H1 (cell line): Measurements from ENCODE around the gene BBS7. TPM values are rescaled to one million over a fixed set of nuclear protein-coding genes. Genes with fewer than 3 reads are reported as not detected.

ENCODE experiments used
- CTCF ChIA-PET: fragments of 300-600 bp; sonication (Branson Sonifier 250); formaldehyde crosslinking; loops from one replicate; lab custom pipeline; 2021; ENCODE audit not compliant: partially characterized antibody; lab: Charles Lee
- POLR2A ChIA-PET: fragments of 300-600 bp; sonication (Branson Sonifier 250); formaldehyde crosslinking; loops from one replicate; lab custom pipeline; 2021; ENCODE audit warnings: inconsistent platforms; ENCODE audit not compliant: partially characterized antibody; lab: Charles Lee
- DNase-seq, 2 experiments: peaks; one replicate each; pipeline versions ENCODE4 v3.0.0 to v3.0.0-alpha.2; 2010 to 2022; ENCODE audit warnings: low spot score in 2 of 2, low read depth in 1 of 2, mixed read lengths in 1 of 2
- FAIRE-seq: peaks from 2 replicates; lab custom pipeline; 2011; peaks lifted over from hg19 to GRCh38; lab: Jason Lieb, UNC
- H2AFZ ChIP-seq: 2 replicates; pipeline ENCODE4 v1.8.1; 2012; ENCODE audit warnings: low read length, inconsistent platforms
- H2AK5ac ChIP-seq: 2 replicates; pipeline ENCODE4 v1.6.1; 2013; ENCODE audit warnings: low read depth, low read length
- H2BK120ac ChIP-seq: replicated peaks from 2 replicates; pipeline ENCODE3; 2013; ENCODE audit warnings: low read depth, low read length, inconsistent platforms
- H2BK12ac ChIP-seq: 2 replicates; pipeline ENCODE4 v1.6.1; 2013; ENCODE audit warnings: low read depth, low read length
- H2BK15ac ChIP-seq: 2 replicates; pipeline ENCODE4 v1.6.1; 2013; ENCODE audit warnings: low read length
- H2BK20ac ChIP-seq: 2 replicates; pipeline ENCODE4 v1.6.1; 2013; ENCODE audit warnings: low read length
- H2BK5ac ChIP-seq: 2 replicates; pipeline ENCODE4 v1.6.1; 2013; ENCODE audit warnings: low read depth, low read length
- H3K14ac ChIP-seq: 2 replicates; pipeline ENCODE4 v1.6.1; 2013; ENCODE audit warnings: inconsistent platforms; ENCODE audit not compliant: insufficient read length
- H3K18ac ChIP-seq: 2 replicates; pipeline ENCODE4 v1.6.1; 2013; ENCODE audit warnings: low read length; ENCODE audit errors: extremely low read depth
- H3K23ac ChIP-seq: 2 replicates; pipeline ENCODE4 v1.6.1; 2013; ENCODE audit warnings: inconsistent platforms; ENCODE audit not compliant: insufficient read length
- H3K23me2 ChIP-seq: 2 replicates; pipeline ENCODE4 v1.6.1; 2013; ENCODE audit warnings: low read depth, low read length
- H3K27ac ChIP-seq: 2 replicates; pipeline ENCODE4 v1.6.1; 2011; ENCODE audit warnings: low read depth, low read length, inconsistent platforms
- H3K27me3 ChIP-seq, 4 experiments: replicated peaks in 1 of 4; 1 replicate in 1 of 4; 2 replicates in 3 of 4; pipeline versions ENCODE4 v1.6.1 to v1.8.1; 2011 to 2013; ENCODE audit warnings: low read length in 3 of 4, mild to moderate bottlenecking in 3 of 4, inconsistent platforms in 2 of 4, mixed read lengths in 2 of 4, moderate library complexity in 1 of 4; ENCODE audit not compliant: control insufficient read depth in 3 of 4, insufficient read depth in 3 of 4; ENCODE audit errors: extremely low read depth in 1 of 4
- H3K36me3 ChIP-seq, 4 experiments: 2 replicates each; pipeline versions ENCODE4 v1.6.1 to v1.8.1; 2011 to 2013; ENCODE audit warnings: mild to moderate bottlenecking in 4 of 4, low read length in 3 of 4, moderate library complexity in 2 of 4, control low read depth in 1 of 4, inconsistent platforms in 1 of 4; ENCODE audit not compliant: insufficient read depth in 4 of 4, control insufficient read depth in 2 of 4
- H3K4ac ChIP-seq: replicated peaks from 2 replicates; pipeline ENCODE3; 2013; ENCODE audit warnings: low read length, low read depth, mixed read lengths, inconsistent platforms; ENCODE audit not compliant: insufficient read length
- H3K4me1 ChIP-seq, 4 experiments: replicated peaks in 1 of 4; 1 replicate in 1 of 4; 2 replicates in 3 of 4; pipeline versions ENCODE4 v1.6.1 to v1.8.1; 2011 to 2013; ENCODE audit warnings: low read length in 3 of 4, inconsistent platforms in 2 of 4, mixed read lengths in 1 of 4; ENCODE audit not compliant: insufficient read depth in 4 of 4, control insufficient read depth in 3 of 4
- H3K4me2 ChIP-seq, 2 experiments: 2 replicates each; pipeline versions ENCODE4 v1.6.1 to v1.8.1; 2011 to 2013; ENCODE audit warnings: low read depth in 2 of 2, low read length in 2 of 2, control low read depth in 1 of 2, inconsistent platforms in 1 of 2, mild to moderate bottlenecking in 1 of 2; ENCODE audit not compliant: insufficient read depth in 1 of 2
- H3K4me3 ChIP-seq, 4 experiments: fragments of 200-600, 300-600 bp in 1 of 4; sonication (generic), shearing (Covaris generic), sonication (Bioruptor Twin) in 1 of 4; 2 replicates each; pipeline versions ENCODE4 v1.5.1 to v1.8.1; 2011 to 2016; ENCODE audit warnings: low read length in 4 of 4, low read depth in 3 of 4, control low read depth in 2 of 4, inconsistent platforms in 2 of 4, mild to moderate bottlenecking in 2 of 4, mixed read lengths in 1 of 4, moderate library complexity in 1 of 4; ENCODE audit not compliant: insufficient read depth in 2 of 4; ENCODE audit errors: extremely low read depth in 1 of 4
- H3K56ac ChIP-seq: replicated peaks from 2 replicates; pipeline ENCODE3; 2013; ENCODE audit warnings: low read depth, mild to moderate bottlenecking, mixed read lengths, low read length, inconsistent platforms; ENCODE audit not compliant: insufficient read length
- H3K79me1 ChIP-seq: 2 replicates; pipeline ENCODE4 v1.6.1; 2013; ENCODE audit warnings: low read depth, low read length, control low read depth
- H3K79me2 ChIP-seq, 2 experiments: 2 replicates each; pipeline versions ENCODE4 v1.6.1 to v1.8.1; 2012 to 2013; ENCODE audit warnings: low read length in 2 of 2, mild to moderate bottlenecking in 2 of 2, inconsistent platforms in 1 of 2; ENCODE audit not compliant: insufficient read depth in 2 of 2, control insufficient read depth in 1 of 2
- H3K9ac ChIP-seq, 4 experiments: replicated peaks in 1 of 4; 1 replicate in 1 of 4; 2 replicates in 3 of 4; pipeline versions ENCODE4 v1.6.1 to v1.8.1; 2011 to 2013; ENCODE audit warnings: low read depth in 3 of 4, low read length in 3 of 4, control low read depth in 2 of 4, mild to moderate bottlenecking in 2 of 4, moderate library complexity in 2 of 4, inconsistent platforms in 1 of 4; ENCODE audit errors: extremely low read depth in 1 of 4
- H3K9me3 ChIP-seq, 2 experiments: 2 replicates each; pipeline versions ENCODE4 v1.6.1 to v1.8.1; 2012 to 2013; ENCODE audit warnings: mild to moderate bottlenecking in 2 of 2, moderate library complexity in 2 of 2, control low read depth in 1 of 2, inconsistent platforms in 1 of 2, low read depth in 1 of 2, low read length in 1 of 2, mixed read lengths in 1 of 2; ENCODE audit not compliant: insufficient read depth in 2 of 2
- H4K20me1 ChIP-seq, 2 experiments: replicated peaks in 1 of 2; 2 replicates each; pipeline versions ENCODE3 to v1.8.1; 2011 to 2013; ENCODE audit warnings: inconsistent platforms in 2 of 2, low read length in 2 of 2, mild to moderate bottlenecking in 1 of 2; ENCODE audit not compliant: insufficient read depth in 2 of 2, control insufficient read depth in 1 of 2
- H4K5ac ChIP-seq: 2 replicates; pipeline ENCODE4 v1.6.1; 2013; ENCODE audit warnings: low read length, low read depth, mixed read lengths, inconsistent platforms; ENCODE audit not compliant: insufficient read length
- H4K8ac ChIP-seq: 2 replicates; pipeline ENCODE4 v1.8.0; 2013; ENCODE audit warnings: mild to moderate bottlenecking, moderate library complexity, low read length, inconsistent platforms; ENCODE audit not compliant: insufficient read depth; ENCODE audit errors: extremely low read depth
- H4K91ac ChIP-seq: replicated peaks from 2 replicates; pipeline ENCODE3; 2013; ENCODE audit warnings: low read length, mixed read lengths, inconsistent platforms; ENCODE audit not compliant: insufficient read length
- E2F6 ChIP-seq: IDR thresholded peaks from 2 replicates; pipeline ENCODE4 v1.6.1; 2012; ENCODE audit warnings: inconsistent platforms
- GTF2F1 ChIP-seq: IDR thresholded peaks from 2 replicates; pipeline ENCODE4 v1.6.1; 2012; ENCODE audit warnings: low read depth, low read length, improper control_type of control experiment, borderline replicate concordance
- WGBS, 2 experiments: shearing (Covaris generic) in 1 of 2; methylation state at CpG; one replicate each; pipeline versions ENCODE4 v1.1.6 to v1.1.7; 2013 to 2015; ENCODE audit warnings: low lambda C conversion rate in 2 of 2, mixed read lengths in 2 of 2, inconsistent platforms in 1 of 2, low coverage in 1 of 2, missing lambda C conversion rate in 1 of 2; ENCODE audit not compliant: insufficient replicate concordance in 2 of 2, insufficient coverage in 1 of 2, insufficient read length in 1 of 2; ENCODE audit errors: extremely low coverage in 1 of 2, missing lambda C conversion rate in 1 of 2; 5-methylcytosine and 5-hydroxymethylcytosine counted together
- polyA plus RNA-seq, 7 experiments: library from polyadenylated mRNA; depleted of rRNA in 3 of 7; stranded (reverse) in 5 of 7; unstranded in 2 of 7; fragments of >200 nt in 5 of 7; fragments of 200-250 nt in 2 of 7; gene quantifications; 1 replicate in 5 of 7; 2 replicates in 1 of 7; 4 replicates in 1 of 7; pipeline versions ENCODE4 v1.2.1 to v1.2.3, GENCODE V29; 2011 to 2013; ENCODE audit warnings: missing spikeins in 2 of 7, mixed read lengths in 2 of 7
- total RNA-seq: library from RNA; stranded (reverse); fragmentation: NEBNext Ultra II Directional; extraction: Animal tissue kit (Norgen Biotek cat#: 25700); gene quantifications from 2 replicates; pipeline ENCODE4 v1.2.1, GENCODE V29; 2021

BBS7 gene
- total and polyA plus RNA-seq, 2 of the 8 experiments (the other 6 are each of a cell fraction or from before 2014, with no cell fraction given), result 16.6 to 21.5 TPM

- Histone ChIP-seq H3K79me2 (no peaks in the 10 kb centered on the region), H2BK12ac (no peak overlapping the region), H3K4me1 (no peaks in the 10 kb centered on the region; a peak in 1 of 7 replicates), H3K27ac (no peak overlapping the region), H3K14ac (no peak overlapping the region), H3K9me3 (no peaks in the 10 kb centered on the region), H3K23me2 (no peaks in the 10 kb centered on the region), H2AK5ac (no peak overlapping the region), H4K5ac (no peak overlapping the region), H3K9ac (no peak overlapping the region), H3K4me2 (no peak overlapping the region), H2AFZ (no peak overlapping the region), H2BK15ac (no peak overlapping the region), H3K79me1 (no peaks in the 10 kb centered on the region), H4K20me1 (no peaks in the 10 kb centered on the region), H3K18ac (no peak overlapping the region), H2BK5ac (no peak overlapping the region), H3K23ac (no peak overlapping the region), H3K4me3 (no peak overlapping the region), H2BK20ac (no peak overlapping the region), H2BK120ac (no peak overlapping the region), H4K8ac (no peak overlapping the region), H3K36me3 (no peaks in the 10 kb centered on the region), H3K27me3 (no peaks in the 10 kb centered on the region), H3K56ac (no peak overlapping the region), H4K91ac (no peak overlapping the region), H3K4ac (no peak overlapping the region)
- FAIRE-seq, result no peak
- ChIA-PET CTCF (interaction anchor here (1.0 kb wide), 1 partner anchor 22 kb away, joined by 3 read pairs; no protein-coding TSS in a partner anchor), POLR2A (no interaction called here)
- no peak for DNase-seq
- no peak for TF ChIP-seq E2F6
- TF ChIP-seq GTF2F1, result no peak
- WGBS, 2 experiments, result 64% methylated on average over 2 of the region's 2 CpGs; no CpG with 5 or more reads in 1 of the 2 experiments
Measured at GRCh38 chr4:121875652-121876051, 5.4 kb upstream of the BBS7 start.
